ENCODE results near the gene RASA4.
"Not testable (repeated sequence)": the region's sequence is repeated elsewhere in the genome, so short reads cannot be mapped to it uniquely, and the experiment has no call there.

The RASA4 gene

GRCh38 chr7:102542083-102542482 is 74.5 kb downstream of the RASA4 start:
- DNase-seq: not testable (repeated sequence)

- not testable (repeated sequence) for DNase-seq
Observed at GRCh38 chr7:102540604-102541003, 76.0 kb downstream of the RASA4 start.

GRCh38 chr7:102535062-102535615 is 81.4 kb downstream of the RASA4 start:
- DNase-seq: peak; percentile 0

- DNase-seq: not testable (repeated sequence)
Observed at GRCh38 chr7:102532127-102532526, 84.4 kb downstream of the RASA4 start.

GRCh38 chr7:102531583-102531982 is 85.0 kb downstream of the RASA4 start:
- not testable (repeated sequence) for DNase-seq

- DNase-seq: not testable (repeated sequence)
Observed at GRCh38 chr7:102527822-102528793, 88.4 kb downstream of the RASA4 start.

- DNase-seq: not testable (repeated sequence)
Observed at GRCh38 chr7:102527182-102527581, 89.4 kb downstream of the RASA4 start.

- DNase-seq: not testable (repeated sequence)
Observed at GRCh38 chr7:102524803-102525202, 91.8 kb downstream of the RASA4 start.

Data from hematopoietic multipotent progenitor cell treated with erythropoietin and hydrocortisone succinate and interleukin-3 and kit ligand, for 4 days (in vitro differentiated cells).